ENCODE data around the gene AGT. TPM values are rescaled to one million over a fixed set of nuclear protein-coding genes. Genes with fewer than 3 reads are reported as not detected.

Gene AGT
- total and polyA plus RNA-seq, 2 experiments from 2014 or later: 0.11 TPM; not detected in 1

- TF ChIP-seq ZNF462 (CRISPR knock-in tag; IDR thresholded peaks at IDR 0.05) (no peak), ZNF331 (CRISPR knock-in tag; IDR thresholded peaks at IDR 0.05; ENCODE audit: low read depth) (no peak)
Observed at GRCh38 chr1:230712470-230712942, 1.4 kb downstream of the AGT start (continued).

GRCh38 chr1:230711245-230711644 is 2.7 kb downstream of the AGT start:
- H3K79me2 ChIP-seq (replicated peaks; ENCODE audit: insufficient read depth): no peaks in the 10 kb centered on the region
- no peak for DNase-seq (ENCODE audit: low spot score)
- H3K4me2 ChIP-seq: no peak overlapping the region
- no peak for ATAC-seq
- H3K4me3 ChIP-seq: no peak overlapping the region
- Mint-ChIP-seq H3K9me3 (no peaks in the 10 kb centered on the region), H3K27me3 (ENCODE audit: insufficient read depth, low read depth, poor library complexity) (peaks cover 12% of the 10 kb centered on the region), H3K36me3 (ENCODE audit: low read depth) (no peaks in the 10 kb centered on the region), H3K4me3 (no peak overlapping the region), H3K27ac (no peak overlapping the region), H3K4me1 (peaks cover 14% of the 10 kb centered on the region)
- no peaks in the 10 kb centered on the region for H3K4me1 ChIP-seq (ENCODE audit: insufficient read depth)
- H3K27me3 ChIP-seq (ENCODE audit: insufficient read depth): no peaks in the 10 kb centered on the region
- H4K20me1 ChIP-seq (replicated peaks; ENCODE audit: insufficient read depth): no peaks in the 10 kb centered on the region
- no peak overlapping the region for H3K27ac ChIP-seq (ENCODE audit: low read depth)
- H3K9me2 ChIP-seq (ENCODE audit: insufficient read depth): no peaks in the 10 kb centered on the region
- H2AFZ ChIP-seq: no peak overlapping the region
- H3K36me3 ChIP-seq (ENCODE audit: insufficient read depth): no peaks in the 10 kb centered on the region
- H3F3A ChIP-seq (replicated peaks; ENCODE audit: low read depth): no peaks in the 10 kb centered on the region
- TF ChIP-seq ETS1 (IDR thresholded peaks at IDR 0.05) (no peak), STAT1 (IDR thresholded peaks at IDR 0.05; ENCODE audit: unreplicated experiment) (no peak), REST (IDR thresholded peaks at IDR 0.05; ENCODE audit: unreplicated experiment) (no peak), CTCF (conservative IDR thresholded peaks at IDR 0.05; ENCODE audit: low read depth in 2 of 2) (no peak), JUNB (IDR thresholded peaks at IDR 0.05; ENCODE audit: unreplicated experiment) (no peak), EZH2phosphoT487 (IDR thresholded peaks at IDR 0.05; ENCODE audit: unreplicated experiment) (no peak), NANOG (IDR thresholded peaks at IDR 0.05; ENCODE audit: borderline replicate concordance) (no peak), ZNF114 (CRISPR knock-in tag; IDR thresholded peaks at IDR 0.05) (no peak)
